Naive thymus-derived CD8-positive, alpha-beta T cell (primary cell): ENCODE data around the gene SARM1. TPM values are rescaled to one million over a fixed set of nuclear protein-coding genes. Genes with fewer than 3 reads are reported as not detected.

Experiments
- ATAC-seq, 2 donors: fragments of 150-1000 bp; cut with Tn5 transposase in 1 of 2; sonication (Bioruptor Pico), chemical (Tn5 transposase) in 1 of 2; 1 replicate in 1 of 2; 2 replicates in 1 of 2; pipeline ENCODE4 v1.10.0; 2021; ENCODE audit warnings: mild to moderate bottlenecking in 2 of 2, moderate library complexity in 2 of 2
- POLR2A ChIA-PET: fragments of 350-600 bp; sonication (Branson Sonifier 250); formaldehyde crosslinking; loops from one replicate; lab custom pipeline; 2021; ENCODE audit warnings: antibody characterized with exemption; lab: Charles Lee
- DNase-seq, 10 donors: peaks; one replicate each; pipeline versions ENCODE4 v3.0.0 to v3.0.0-alpha.2; 2020 to 2022
- H3K27ac Mint-ChIP-seq, 10 donors: one replicate each; pipeline ENCODE4 v1.8.0; 2020 to 2022; ENCODE audit warnings: mild to moderate bottlenecking in 10 of 10, mixed read lengths in 10 of 10, moderate library complexity in 4 of 10, inconsistent platforms in 1 of 10
- H3K27me3 Mint-ChIP-seq, 5 donors: one replicate each; pipeline ENCODE4 v1.8.0; 2021 to 2022; ENCODE audit warnings: mixed read lengths in 5 of 5
- H3K36me3 Mint-ChIP-seq, 3 donors: one replicate each; pipeline ENCODE4 v1.8.0; 2020 to 2022; ENCODE audit warnings: mixed read lengths in 3 of 3, mild to moderate bottlenecking in 2 of 3, inconsistent platforms in 1 of 3
- H3K4me1 Mint-ChIP-seq, 4 donors: one replicate each; pipeline ENCODE4 v1.8.0; 2021 to 2022; ENCODE audit warnings: mixed read lengths in 4 of 4
- H3K4me3 Mint-ChIP-seq, 10 donors: one replicate each; pipeline ENCODE4 v1.8.0; 2020 to 2022; ENCODE audit warnings: mild to moderate bottlenecking in 10 of 10, mixed read lengths in 10 of 10, moderate library complexity in 6 of 10, inconsistent platforms in 1 of 10
- H3K9me3 Mint-ChIP-seq, 9 donors: one replicate each; pipeline ENCODE4 v1.8.0; 2020 to 2022; ENCODE audit warnings: mixed read lengths in 9 of 9, mild to moderate bottlenecking in 3 of 9, inconsistent platforms in 1 of 9, moderate library complexity in 1 of 9
- microRNA-seq: library from miRNA; unstranded; fragments of <30 nt; microRNA quantifications from one replicate; pipeline ENCODE4 v1.2.0, GENCODE V29; 2022; ENCODE audit warnings: borderline microRNAs expressed
- polyA plus RNA-seq, 3 donors: library from polyadenylated mRNA; unstranded; fragments of 300-500 nt; fragmentation: Illumina TruSeq; gene quantifications; one replicate each; pipeline ENCODE4 v1.2.3, GENCODE V29; 2021
- total RNA-seq, 8 experiments: library from RNA in 2 of 8; stranded (reverse) in 2 of 8; gene quantifications; one replicate each; pipeline ENCODE4 v1.2.3 and lab custom pipeline; 2021 to 2026

The SARM1 gene
- total and polyA plus RNA-seq, 5 experiments from 2014 or later: 5.3 to 33.2 (median 8.4) TPM

DNA sequence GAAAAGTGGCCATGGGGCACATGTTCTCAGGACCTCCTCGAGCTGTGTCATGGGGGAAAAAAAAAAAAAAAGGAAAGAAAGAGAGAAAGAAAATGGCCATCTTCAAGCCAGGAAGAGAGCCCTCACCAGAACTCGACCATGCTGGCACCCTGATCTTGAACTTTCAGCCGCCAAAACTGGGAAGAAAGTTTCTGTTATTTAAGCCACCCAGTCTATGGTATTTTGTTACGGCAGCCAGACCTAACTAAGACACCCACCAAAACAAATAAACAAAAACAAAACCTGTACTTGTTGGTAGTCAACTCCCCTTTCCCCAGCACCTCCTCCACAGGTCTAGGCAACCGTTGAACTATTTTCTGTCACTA is 75.9 kb downstream of the SARM1 start:
- no peak overlapping the region for H3K27ac Mint-ChIP-seq
- H3K4me3 Mint-ChIP-seq: no peak overlapping the region
- H3K9me3 Mint-ChIP-seq: peaks cover 0 to 13% (median 2%) of the 10 kb centered on the region in 9 donors
- POLR2A ChIA-PET: no interaction called here
- no peaks in the 10 kb centered on the region for H3K4me1 Mint-ChIP-seq
- no peak for ATAC-seq
- peaks cover 0 to 4% (median 2%) of the 10 kb centered on the region in 3 donors for H3K36me3 Mint-ChIP-seq
- peaks cover 0 to 9% (median 5%) of the 10 kb centered on the region in 5 donors for H3K27me3 Mint-ChIP-seq
- no peak for DNase-seq

DNA sequence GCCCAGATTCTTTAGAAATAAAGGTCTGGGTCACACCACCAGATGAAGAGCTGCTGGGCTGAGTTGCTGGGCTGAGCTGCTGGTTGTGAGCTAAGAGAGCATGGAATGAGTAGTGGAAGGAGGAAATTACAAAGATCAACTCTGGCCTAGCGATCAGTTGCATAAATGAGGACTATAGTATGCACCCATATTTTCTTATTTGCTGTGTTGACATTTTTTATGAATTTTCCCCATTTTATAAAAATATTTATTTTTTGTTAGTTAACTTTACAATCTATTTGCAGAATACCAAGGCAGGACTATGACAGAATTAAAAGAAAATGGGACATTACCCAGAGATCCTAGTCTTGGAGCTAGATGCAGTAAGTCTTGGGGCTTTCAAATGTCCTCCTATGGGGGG is 78.4 kb downstream of the SARM1 start:
- POLR2A ChIA-PET: no interaction called here
- Mint-ChIP-seq H3K9me3 (peaks cover 0 to 10% (median 0%) of the 10 kb centered on the region in 9 donors), H3K27me3 (peaks cover 0 to 11% (median 9%) of the 10 kb centered on the region in 5 donors), H3K4me3 (no peak overlapping the region), H3K27ac (no peak overlapping the region), H3K36me3 (peaks cover 0 to 4% (median 0%) of the 10 kb centered on the region in 3 donors), H3K4me1 (no peaks in the 10 kb centered on the region)
- DNase-seq (no peak), ATAC-seq (no peak)

Small RNA genes within 50 kb of the gene (microRNA-seq; reads per million reads assigned to microRNA genes)
- 1.7 reads per million for gene MIR4723

Other genes starting within 250 kb of the SARM1 start
- 1 to 10 TPM; 5.9 to 6.2 TPM for gene TMEM97, start 52.5 kb upstream of the SARM1 start, total RNA-seq
- 10 to 100 TPM in 1 of 3 donors, 1 to 10 TPM in 2; 7.1 to 10.1 (median 9.3) TPM for gene TMEM97, start 52.5 kb upstream of the SARM1 start, polyA plus RNA-seq
- gene IFT20, start 36.2 kb upstream of the SARM1 start, total RNA-seq: 10 to 100 TPM; 32.0 to 38.0 TPM
- 10 to 100 TPM; 44.1 to 56.6 (median 54.0) TPM for gene IFT20, start 36.2 kb upstream of the SARM1 start, polyA plus RNA-seq
- gene TNFAIP1, start 35.9 kb upstream of the SARM1 start, total RNA-seq: 10 to 100 TPM; 20.6 to 23.7 TPM
- 1 to 10 TPM; 5.6 to 9.4 (median 7.1) TPM for gene TNFAIP1, start 35.9 kb upstream of the SARM1 start, polyA plus RNA-seq
- 10 to 100 TPM; 35.4 to 37.5 TPM for gene POLDIP2, start 14.2 kb upstream of the SARM1 start, total RNA-seq
- 10 to 100 TPM; 81.3 to 90.3 (median 85.6) TPM for gene POLDIP2, start 14.2 kb upstream of the SARM1 start, polyA plus RNA-seq
- gene SEBOX, start 6.5 kb upstream of the SARM1 start, total RNA-seq: not detected
- not detected for gene SEBOX, start 6.5 kb upstream of the SARM1 start, polyA plus RNA-seq
- gene VTN, start 1.4 kb upstream of the SARM1 start, total RNA-seq: under 1 TPM in 1 of 2 experiments, not detected in 1; 0.26 TPM
- gene VTN, start 1.4 kb upstream of the SARM1 start, polyA plus RNA-seq: not detected
- gene SLC46A1, start 34.5 kb downstream of the SARM1 start, total RNA-seq: 1 to 10 TPM; 3.2 to 3.8 TPM
- 1 to 10 TPM; 1.0 to 2.7 (median 1.9) TPM for gene SLC46A1, start 34.5 kb downstream of the SARM1 start, polyA plus RNA-seq
- not detected for gene SLC13A2, start 102.0 kb downstream of the SARM1 start, total RNA-seq
- gene SLC13A2, start 102.0 kb downstream of the SARM1 start, polyA plus RNA-seq: not detected
- not detected for gene FOXN1, start 134.7 kb downstream of the SARM1 start, total RNA-seq
- gene FOXN1, start 134.7 kb downstream of the SARM1 start, polyA plus RNA-seq: not detected
- 10 to 100 TPM; 36.6 to 43.8 TPM for gene UNC119, start 180.9 kb downstream of the SARM1 start, total RNA-seq
- 10 to 100 TPM; 18.4 to 27.1 (median 26.6) TPM for gene UNC119, start 180.9 kb downstream of the SARM1 start, polyA plus RNA-seq
- gene PIGS, start 199.8 kb downstream of the SARM1 start, total RNA-seq: 10 to 100 TPM; 51.3 to 51.4 TPM
- 10 to 100 TPM; 36.7 to 48.1 (median 42.0) TPM for gene PIGS, start 199.8 kb downstream of the SARM1 start, polyA plus RNA-seq
- 10 to 100 TPM; 36.1 to 37.5 TPM for gene ALDOC, start 205.2 kb downstream of the SARM1 start, total RNA-seq
- gene ALDOC, start 205.2 kb downstream of the SARM1 start, polyA plus RNA-seq: 10 to 100 TPM; 65.3 to 86.7 (median 78.9) TPM
- gene SPAG5, start 227.3 kb downstream of the SARM1 start, total RNA-seq: 10 to 100 TPM; 10.6 to 11.2 TPM
- gene SPAG5, start 227.3 kb downstream of the SARM1 start, polyA plus RNA-seq: 1 to 10 TPM in 1 of 3 donors, under 1 TPM in 2; 0.40 to 2.7 (median 0.81) TPM
- gene RSKR, start 242.5 kb downstream of the SARM1 start, total RNA-seq: 10 to 100 TPM; 27.3 to 28.9 TPM
- under 1 TPM; 0.11 to 0.75 (median 0.24) TPM for gene RSKR, start 242.5 kb downstream of the SARM1 start, polyA plus RNA-seq